PC-3 (cell line): ENCODE measurements around the gene MCHR1. TPM values are rescaled to one million over a fixed set of nuclear protein-coding genes. Genes with fewer than 3 reads are reported as not detected.

ENCODE experiments used
- ATAC-seq: fragments of 200-7000 bp; cut with Tn5 transposase; 2 replicates; pipeline ENCODE4 v1.9.1; 2020; ENCODE audit warnings: mild to moderate bottlenecking, moderate library complexity
- BruUV-seq: library from RNA; stranded (reverse); fragments of 400-500 nt; replicated peaks from 2 replicates; lab custom pipeline; 2021; lab: Mats Ljungman, UMichigan
- CTCF ChIA-PET: fragments of 300-600 bp; sonication (Branson Sonifier 250); formaldehyde crosslinking; loops from one replicate; lab custom pipeline; 2022; ENCODE audit warnings: antibody characterized with exemption; lab: Charles Lee
- POLR2A ChIA-PET: fragments of 300-600 bp; sonication (Branson Sonifier 250); formaldehyde crosslinking; loops from one replicate; lab custom pipeline; 2022; ENCODE audit warnings: antibody characterized with exemption; ENCODE audit not compliant: unreplicated experiment; lab: Charles Lee
- DNase-seq: peaks from one replicate; pipeline ENCODE4 v3.0.0-alpha.2; 2015
- H2AFZ ChIP-seq: fragments of 300-600 bp; sonication (generic); 2 replicates; pipeline ENCODE4 v1.6.0; 2016; ENCODE audit warnings: antibody characterized with exemption, low read length
- H3F3A ChIP-seq: fragments of 300-600 bp; sonication (generic); one replicate; pipeline ENCODE4 v1.6.0; 2017; ENCODE audit warnings: antibody characterized with exemption, low read length, control low read depth, mild to moderate bottlenecking; ENCODE audit not compliant: unreplicated experiment
- H3K27ac ChIP-seq: fragments of 300-600 bp; sonication (generic); 2 replicates; pipeline ENCODE4 v1.5.1; 2016; ENCODE audit warnings: mild to moderate bottlenecking, low read length
- H3K27me3 ChIP-seq: fragments of 300-600 bp; sonication (generic); 2 replicates; pipeline ENCODE4 v1.6.1; 2016; ENCODE audit warnings: low read length, mixed read lengths
- H3K36me3 ChIP-seq: fragments of 300-600 bp; sonication (generic); 2 replicates; pipeline ENCODE4 v1.6.1; 2016; ENCODE audit warnings: low read depth, mixed run types, low read length, mixed read lengths
- H3K4me1 ChIP-seq: fragments of 300-600 bp; sonication (generic); 2 replicates; pipeline ENCODE4 v1.5.1; 2016; ENCODE audit warnings: low read length; ENCODE audit not compliant: insufficient read depth
- H3K4me2 ChIP-seq: fragments of 300-600 bp; sonication (generic); 2 replicates; pipeline ENCODE4 v1.6.0; 2016; ENCODE audit warnings: low read length
- H3K4me3 ChIP-seq: fragments of 300-600 bp; sonication (generic); 2 replicates; pipeline ENCODE4 v1.5.1; 2016; ENCODE audit warnings: mild to moderate bottlenecking, low read length, mixed read lengths
- H3K79me2 ChIP-seq: fragments of 300-600 bp; sonication (generic); 2 replicates; pipeline ENCODE4 v1.6.1; 2017; ENCODE audit warnings: low read length, mixed read lengths
- H3K9ac ChIP-seq: fragments of 300-600 bp; sonication (generic); 2 replicates; pipeline ENCODE4 v1.6.0; 2016; ENCODE audit warnings: mild to moderate bottlenecking, low read length
- H3K9me2 ChIP-seq: fragments of 300-600 bp; sonication (generic); replicated peaks from 2 replicates; pipeline ENCODE4 v1.6.1; 2016; ENCODE audit warnings: mixed run types, low read length, mixed read lengths
- H3K9me3 ChIP-seq: fragments of 300-600 bp; sonication (generic); 2 replicates; pipeline ENCODE4 v1.6.1; 2016; ENCODE audit warnings: low read length, mixed read lengths
- H4K20me1 ChIP-seq: fragments of 300-600 bp; sonication (generic); 2 replicates; pipeline ENCODE4 v1.6.1; 2016; ENCODE audit warnings: low read length, mixed read lengths
- CTCF ChIP-seq: fragments of 300-600 bp; sonication (generic); conservative IDR thresholded peaks from 2 replicates; pipeline ENCODE4 v1.5.1; 2017; ENCODE audit warnings: antibody characterized with exemption, low read depth, mild to moderate bottlenecking, low read length
- EZH2 ChIP-seq: fragments of 300-600 bp; sonication (generic); IDR thresholded peaks from one replicate; pipeline ENCODE4 v1.6.1; 2017; ENCODE audit warnings: antibody characterized with exemption, mild to moderate bottlenecking, low read length; ENCODE audit not compliant: unreplicated experiment
- EZH2phosphoT487 ChIP-seq: fragments of 300-600 bp; sonication (generic); IDR thresholded peaks from 2 replicates; pipeline ENCODE4 v1.6.1; 2018; ENCODE audit warnings: mild to moderate bottlenecking, antibody characterized with exemption, low read length, borderline replicate concordance
- intact Hi-C: fragments of 100-400 bp; cut with micrococcal nuclease; formaldehyde crosslinking; loops from 2 replicates; pipeline ENCODE4 v1.9.0; 2023
- total RNA-seq: library from RNA; depleted of rRNA; stranded (reverse); fragments of >200 nt; gene quantifications from 2 replicates; pipeline ENCODE4 v1.2.3, GENCODE V29; 2014

MCHR1 gene
- total RNA-seq, 1 experiment from 2014 or later, result not detected

- H3K4me2 ChIP-seq, result no peak overlapping the region
- no peaks in the 10 kb centered on the region for H3F3A ChIP-seq
- no peaks in the 10 kb centered on the region for H3K27me3 ChIP-seq
- no peaks in the 10 kb centered on the region for H4K20me1 ChIP-seq
- BruUV-seq, result no TSS peak
- no peak for ATAC-seq
- intact Hi-C loops, result no loop called here
- H2AFZ ChIP-seq, result no peak overlapping the region
- H3K4me3 ChIP-seq, result no peak overlapping the region
- H3K9me3 ChIP-seq, result no peaks in the 10 kb centered on the region
- H3K27ac ChIP-seq, result no peak overlapping the region
- ChIA-PET POLR2A (no interaction called here), CTCF (no interaction called here)
- TF ChIP-seq CTCF, result no peak
- no peak for TF ChIP-seq EZH2phosphoT487
- TF ChIP-seq EZH2, result no peak
- no peaks in the 10 kb centered on the region; the same call in 1 of the 2 replicates for H3K4me1 ChIP-seq
- H3K79me2 ChIP-seq, result no peaks in the 10 kb centered on the region
- H3K36me3 ChIP-seq, result no peaks in the 10 kb centered on the region
- no peak overlapping the region for H3K9ac ChIP-seq
- no peaks in the 10 kb centered on the region for H3K9me2 ChIP-seq
- no peak for DNase-seq
Measured at GRCh38 chr22:40705918-40706682, 26.8 kb downstream of the MCHR1 start.

- CTCF ChIA-PET, result no interaction called here
- Histone ChIP-seq H3K9me2 (no peaks in the 10 kb centered on the region), H3K4me1 (peaks cover 6% of the 10 kb centered on the region), H3K9ac (no peak overlapping the region), H3K27ac (no peak overlapping the region), H3K9me3 (no peaks in the 10 kb centered on the region), H3K4me3 (no peak overlapping the region), H2AFZ (no peak overlapping the region), H3F3A (no peaks in the 10 kb centered on the region), H4K20me1 (no peaks in the 10 kb centered on the region), H3K79me2 (no peaks in the 10 kb centered on the region), H3K4me2 (no peak overlapping the region), H3K36me3 (no peaks in the 10 kb centered on the region), H3K27me3 (no peaks in the 10 kb centered on the region)
- no peak for ATAC-seq
- DNase-seq, result no peak
- no peak for TF ChIP-seq EZH2
- TF ChIP-seq CTCF, result no peak
- no peak for TF ChIP-seq EZH2phosphoT487
- POLR2A ChIA-PET, result no interaction called here
- BruUV-seq, result no TSS peak
- intact Hi-C loops, result no loop called here
Measured at GRCh38 chr22:40707154-40707553, 27.9 kb downstream of the MCHR1 start.

- Histone ChIP-seq H4K20me1 (no peaks in the 10 kb centered on the region), H2AFZ (no peak overlapping the region), H3K27me3 (no peaks in the 10 kb centered on the region), H3K79me2 (no peaks in the 10 kb centered on the region), H3F3A (no peaks in the 10 kb centered on the region), H3K9me2 (no peaks in the 10 kb centered on the region), H3K4me3 (no peak overlapping the region), H3K9ac (no peak overlapping the region), H3K4me1 (peaks cover 6% of the 10 kb centered on the region), H3K36me3 (no peaks in the 10 kb centered on the region), H3K27ac (no peak overlapping the region), H3K9me3 (no peaks in the 10 kb centered on the region), H3K4me2 (no peak overlapping the region)
- BruUV-seq, result no TSS peak
- POLR2A ChIA-PET, result no interaction called here
- CTCF ChIA-PET, result no interaction called here
- DNase-seq (no peak), ATAC-seq (no peak)
- TF ChIP-seq CTCF (no peak), EZH2 (no peak), EZH2phosphoT487 (no peak)
- intact Hi-C loops, result no loop called here
Measured at GRCh38 chr22:40708177-40708576, 28.9 kb downstream of the MCHR1 start.
